Ovary (tissue), 3 donors: ENCODE data around the gene STMN3.

Source experiments
- EP300 ChIP-seq: sonication (generic); formaldehyde crosslinking; IDR thresholded peaks from one replicate; pipeline ENCODE4 v1.6.1; 2017; ENCODE audit warnings: antibody characterized with exemption
- POLR2A ChIP-seq: fragments of 450-650 bp; IDR thresholded peaks from one replicate; pipeline ENCODE4 v1.6.1; 2017; ENCODE audit warnings: antibody characterized with exemption, mild to moderate bottlenecking, moderate library complexity
- TF ChIP-seq, protein P1 (sequence below), 3 donors: fragments of 450-650 bp in 2 of 3; fragments of 200-600 bp in 1 of 3; IDR thresholded peaks; one replicate each; pipeline versions ENCODE4 v1.5.1 to v1.8.0; 2016 to 2022; ENCODE audit warnings: antibody characterized with exemption in 3 of 3, mild to moderate bottlenecking in 1 of 3
- donor health status: DM: no; HTN: no; CAD: no.

DNA sequence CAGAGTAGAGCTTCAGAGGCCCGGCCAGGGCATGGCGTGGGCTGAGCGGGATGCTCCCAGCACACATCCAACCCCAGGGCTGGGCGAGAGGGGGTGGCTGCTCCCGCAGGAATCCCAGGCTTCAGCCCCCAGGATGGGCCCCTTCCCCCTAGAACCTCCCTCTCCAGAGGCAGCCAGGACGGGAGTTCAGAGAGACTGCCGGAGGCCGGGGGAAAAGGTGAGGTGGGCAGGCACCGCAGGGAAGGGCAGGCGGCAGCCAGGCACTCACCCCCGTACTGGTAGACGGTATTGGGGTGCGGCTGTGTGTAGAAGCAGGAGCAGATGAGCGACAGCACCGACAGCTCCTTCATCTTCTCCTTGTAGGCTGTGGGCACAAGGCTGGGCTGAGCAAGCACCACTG, 9.3 kb downstream of the STMN3 start:
- TF ChIP-seq POLR2A (no peak), EP300 (no peak)
- TF ChIP-seq, protein P1, sequence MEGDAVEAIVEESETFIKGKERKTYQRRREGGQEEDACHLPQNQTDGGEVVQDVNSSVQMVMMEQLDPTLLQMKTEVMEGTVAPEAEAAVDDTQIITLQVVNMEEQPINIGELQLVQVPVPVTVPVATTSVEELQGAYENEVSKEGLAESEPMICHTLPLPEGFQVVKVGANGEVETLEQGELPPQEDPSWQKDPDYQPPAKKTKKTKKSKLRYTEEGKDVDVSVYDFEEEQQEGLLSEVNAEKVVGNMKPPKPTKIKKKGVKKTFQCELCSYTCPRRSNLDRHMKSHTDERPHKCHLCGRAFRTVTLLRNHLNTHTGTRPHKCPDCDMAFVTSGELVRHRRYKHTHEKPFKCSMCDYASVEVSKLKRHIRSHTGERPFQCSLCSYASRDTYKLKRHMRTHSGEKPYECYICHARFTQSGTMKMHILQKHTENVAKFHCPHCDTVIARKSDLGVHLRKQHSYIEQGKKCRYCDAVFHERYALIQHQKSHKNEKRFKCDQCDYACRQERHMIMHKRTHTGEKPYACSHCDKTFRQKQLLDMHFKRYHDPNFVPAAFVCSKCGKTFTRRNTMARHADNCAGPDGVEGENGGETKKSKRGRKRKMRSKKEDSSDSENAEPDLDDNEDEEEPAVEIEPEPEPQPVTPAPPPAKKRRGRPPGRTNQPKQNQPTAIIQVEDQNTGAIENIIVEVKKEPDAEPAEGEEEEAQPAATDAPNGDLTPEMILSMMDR (IDR thresholded peaks at IDR 0.05) = no peak
